GM12878 (cell line): ENCODE results near the gene TOMM34. TPM values are rescaled to one million over a fixed set of nuclear protein-coding genes. Genes with fewer than 3 reads are reported as not detected.

ENCODE experiments used
- ATAC-seq: fragments of 200-7000 bp; cut with Tn5 transposase; 3 replicates; pipeline ENCODE4 v1.9.1; 2020; ENCODE audit warnings: mild to moderate bottlenecking, moderate library complexity
- BruUV-seq: library from RNA; stranded (reverse); fragments of 400-500 nt; replicated peaks from 2 replicates; lab custom pipeline; 2021; lab: Mats Ljungman, UMichigan
- CTCF ChIA-PET: fragments of 300-600 bp; sonication (Branson Sonifier 250); formaldehyde crosslinking; extraction: SDS; loops from one replicate; lab custom pipeline; 2021; ENCODE audit warnings: inconsistent platforms; lab: Yijun Ruan, JAX
- POLR2A ChIA-PET: fragments of 350-600 bp; formaldehyde crosslinking; extraction: SDS; loops from one replicate; lab custom pipeline; 2021; ENCODE audit warnings: inconsistent platforms; lab: Charles Lee
- RAD21 ChIA-PET: fragments of 300-600 bp; sonication (Branson Sonifier 250); formaldehyde crosslinking; loops from one replicate; lab custom pipeline; 2023; ENCODE audit warnings: antibody characterized with exemption; ENCODE audit not compliant: unreplicated experiment; lab: Charles Lee
- SMC1A ChIA-PET: fragments of 300-600 bp; sonication (Branson Sonifier 250); formaldehyde crosslinking; loops from one replicate; lab custom pipeline; 2023; ENCODE audit not compliant: unreplicated experiment, uncharacterized antibody; lab: Charles Lee
- DNase-seq: peaks from one replicate; pipeline ENCODE4 v3.0.0-alpha.2; 2011; ENCODE audit warnings: low read depth, low spot score
- FAIRE-seq: peaks from 3 replicates; lab custom pipeline; 2011; peaks lifted over from hg19 to GRCh38; lab: Jason Lieb, UNC
- H2AFZ ChIP-seq: 2 replicates; pipeline ENCODE4 v1.6.0; 2011; ENCODE audit warnings: low read depth, low read length, control low read depth; ENCODE audit not compliant: control insufficient read depth
- H3K27ac ChIP-seq: 2 replicates; pipeline ENCODE4 v1.5.1; 2011; ENCODE audit warnings: control low read depth; ENCODE audit not compliant: control insufficient read depth, insufficient read depth
- H3K27me3 ChIP-seq, 2 experiments: replicated peaks in 1 of 2; 2 replicates each; pipeline versions ENCODE4 v1.6.0 to v1.6.1; 2011; ENCODE audit warnings: low read length in 1 of 2; ENCODE audit not compliant: control insufficient read depth in 2 of 2, insufficient read depth in 2 of 2
- H3K36me3 ChIP-seq, 2 experiments: 2 replicates each; pipeline ENCODE4 v1.5.1; 2011; ENCODE audit warnings: low read length in 1 of 2; ENCODE audit not compliant: control insufficient read depth in 2 of 2, insufficient read depth in 2 of 2
- H3K4me1 ChIP-seq: 2 replicates; pipeline ENCODE4 v1.6.1; 2011; ENCODE audit warnings: mild to moderate bottlenecking, low read length, moderate library complexity, mixed read lengths; ENCODE audit not compliant: control insufficient read depth, insufficient read depth
- H3K4me2 ChIP-seq: 2 replicates; pipeline ENCODE4 v1.6.0; 2011; ENCODE audit warnings: control low read depth; ENCODE audit not compliant: control insufficient read depth, insufficient read depth
- H3K4me3 ChIP-seq: fragments of 200-600 bp; sonication (generic); 2 replicates; pipeline ENCODE4 v1.5.1; 2016
- H3K79me2 ChIP-seq: 2 replicates; pipeline ENCODE4 v1.6.0; 2011; ENCODE audit warnings: low read length; ENCODE audit not compliant: control insufficient read depth, insufficient read depth
- H3K9ac ChIP-seq: 2 replicates; pipeline ENCODE4 v1.8.0; 2011; ENCODE audit warnings: low read length, control low read depth, mixed read lengths; ENCODE audit not compliant: control insufficient read depth, insufficient read depth
- H3K9me3 ChIP-seq: replicated peaks from 3 replicates; pipeline ENCODE4 v1.5.1; 2011; ENCODE audit warnings: mild to moderate bottlenecking, low read length; ENCODE audit not compliant: control insufficient read depth, insufficient read depth
- H4K20me1 ChIP-seq: 2 replicates; pipeline ENCODE4 v1.6.0; 2011; ENCODE audit not compliant: control insufficient read depth, insufficient read depth
- ATF2 ChIP-seq: IDR thresholded peaks from 2 replicates; pipeline ENCODE4 v1.6.1; 2012; ENCODE audit warnings: low read length, inconsistent platforms
- BCLAF1 ChIP-seq: fragments of 450-650 bp; IDR thresholded peaks from 2 replicates; pipeline ENCODE4 v1.6.1; 2017; ENCODE audit warnings: antibody characterized with exemption, mild to moderate bottlenecking, moderate library complexity
- EGR1 ChIP-seq, 2 experiments: IDR thresholded peaks; 1 replicate in 1 of 2; 2 replicates in 1 of 2; pipeline ENCODE4 v1.6.1; 2011 to 2012; ENCODE audit warnings: low read depth in 2 of 2, low read length in 2 of 2, borderline replicate concordance in 1 of 2, mild to moderate bottlenecking in 1 of 2, moderate library complexity in 1 of 2
- EZH2 ChIP-seq: IDR thresholded peaks from 2 replicates; pipeline ENCODE4 v1.6.1; 2012; ENCODE audit warnings: low read depth, mild to moderate bottlenecking, control low read depth, inconsistent platforms, low read length, borderline replicate concordance; ENCODE audit not compliant: control insufficient read depth
- JUND ChIP-seq: IDR thresholded peaks from 2 replicates; pipeline ENCODE4 v1.6.1; 2012; ENCODE audit warnings: low read depth, mild to moderate bottlenecking, low read length, improper control_type of control experiment, moderate library complexity
- PAX8 ChIP-seq: fragments of 450-650 bp; IDR thresholded peaks from 2 replicates; pipeline ENCODE4 v1.6.1; 2017; ENCODE audit warnings: mild to moderate bottlenecking, moderate library complexity
- POU2F2 ChIP-seq: IDR thresholded peaks from 3 replicates; pipeline ENCODE4 v1.6.1; 2011; ENCODE audit warnings: low read depth, mild to moderate bottlenecking, low read length, borderline replicate concordance
- RB1 ChIP-seq: fragments of 450-650 bp; formaldehyde crosslinking; IDR thresholded peaks from 2 replicates; pipeline ENCODE4 v1.6.1; 2017; ENCODE audit warnings: mild to moderate bottlenecking, borderline replicate concordance
- RELB ChIP-seq: fragments of 450-650 bp; IDR thresholded peaks from 2 replicates; pipeline ENCODE4 v1.6.1; 2017; ENCODE audit warnings: low read depth, mild to moderate bottlenecking, moderate library complexity
- SMAD5 ChIP-seq: IDR thresholded peaks from 2 replicates; pipeline ENCODE4 v1.6.1; 2016; ENCODE audit warnings: antibody characterized with exemption, low read depth
- SMARCA5 ChIP-seq: fragments of 450-650 bp; IDR thresholded peaks from 2 replicates; pipeline ENCODE4 v1.6.1; 2017; ENCODE audit warnings: mild to moderate bottlenecking
- ZNF384 ChIP-seq: IDR thresholded peaks from 2 replicates; pipeline ENCODE4 v1.6.1; 2012; ENCODE audit warnings: low read depth, mild to moderate bottlenecking, low read length, improper control_type of control experiment, borderline replicate concordance
- ZZZ3 ChIP-seq: IDR thresholded peaks from 2 replicates; pipeline ENCODE4 v1.6.1; 2011; ENCODE audit warnings: low read depth; ENCODE audit not compliant: control insufficient read depth, insufficient read length
- WGBS: methylation state at CpG from one replicate; pipeline ENCODE4 v1.1.6; 2016; ENCODE audit warnings: low lambda C conversion rate; ENCODE audit not compliant: insufficient replicate concordance, insufficient coverage; ENCODE audit errors: missing lambda C conversion rate; 5-methylcytosine and 5-hydroxymethylcytosine counted together
- in situ Hi-C: fragments of 300-500 bp; cut with MboI; formaldehyde crosslinking; loops from 9 replicates; pipeline ENCODE4 v1.14.3; 2018; ENCODE audit warnings: mixed read lengths
- intact Hi-C: fragments of 100-400 bp; cut with micrococcal nuclease; formaldehyde crosslinking; loops from one replicate; pipeline ENCODE4 v1.14.2; 2022; ENCODE audit not compliant: unreplicated experiment
- polyA plus RNA-seq, 11 experiments: library from polyadenylated mRNA; depleted of rRNA in 4 of 11; unstranded in 6 of 11; stranded (reverse) in 5 of 11; fragments of >200 nt; fragmentation: Nextera tagmentation in 4 of 11; fragmentation: Illumina TruSeq in 1 of 11; extraction: Ambion mirVana in 4 of 11; extraction: Trizol in 1 of 11; gene quantifications; 1 replicate in 1 of 11; 2 replicates in 10 of 11; pipeline versions ENCODE4 v1.2.1 to v1.2.3, GENCODE V29; 2011 to 2016; ENCODE audit warnings: inconsistent platforms in 2 of 11, missing spikeins in 2 of 11, low read depth in 1 of 11
- total RNA-seq, 4 experiments: library from RNA; depleted of rRNA in 3 of 4; stranded (reverse); fragments of >200 nt in 3 of 4; fragmentation: Illumina TruSeq in 1 of 4; extraction: Trizol in 1 of 4; gene quantifications; 2 replicates each; pipeline versions ENCODE4 v1.2.1 to v1.2.3, GENCODE V29; 2013 to 2021
- TF ChIP-seq, protein P1 (sequence below): IDR thresholded peaks from 2 replicates; pipeline ENCODE4 v1.6.1; 2011; ENCODE audit warnings: borderline replicate concordance, low read depth, mild to moderate bottlenecking, moderate library complexity, low read length; ENCODE audit not compliant: insufficient read depth, poor library complexity, severe bottlenecking
- TF ChIP-seq, protein P2 (sequence below): IDR thresholded peaks from 2 replicates; pipeline ENCODE4 v1.6.1; 2011; ENCODE audit warnings: low read depth, mild to moderate bottlenecking, low read length, moderate library complexity, borderline replicate concordance; ENCODE audit errors: extremely low read depth

The TOMM34 gene
- total and polyA plus RNA-seq, 10 of the 15 experiments (the other 5 are each of a cell fraction or from before 2014, with no cell fraction given) = 14.0 to 73.8 (median 43.9) TPM

- TF ChIP-seq JUND (no peak), RB1 (no peak), ZNF384 (no peak), ATF2 (no peak), ZZZ3 (no peak), SMARCA5 (no peak)
- TF ChIP-seq, protein P1, sequence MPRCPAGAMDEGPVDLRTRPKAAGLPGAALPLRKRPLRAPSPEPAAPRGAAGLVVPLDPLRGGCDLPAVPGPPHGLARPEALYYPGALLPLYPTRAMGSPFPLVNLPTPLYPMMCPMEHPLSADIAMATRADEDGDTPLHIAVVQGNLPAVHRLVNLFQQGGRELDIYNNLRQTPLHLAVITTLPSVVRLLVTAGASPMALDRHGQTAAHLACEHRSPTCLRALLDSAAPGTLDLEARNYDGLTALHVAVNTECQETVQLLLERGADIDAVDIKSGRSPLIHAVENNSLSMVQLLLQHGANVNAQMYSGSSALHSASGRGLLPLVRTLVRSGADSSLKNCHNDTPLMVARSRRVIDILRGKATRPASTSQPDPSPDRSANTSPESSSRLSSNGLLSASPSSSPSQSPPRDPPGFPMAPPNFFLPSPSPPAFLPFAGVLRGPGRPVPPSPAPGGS = no peak
- TF ChIP-seq, all 136 proteins: peak for 0
Measured at GRCh38 chr20:44921447-44921846, 38.8 kb downstream of the TOMM34 start (continued).

DNA sequence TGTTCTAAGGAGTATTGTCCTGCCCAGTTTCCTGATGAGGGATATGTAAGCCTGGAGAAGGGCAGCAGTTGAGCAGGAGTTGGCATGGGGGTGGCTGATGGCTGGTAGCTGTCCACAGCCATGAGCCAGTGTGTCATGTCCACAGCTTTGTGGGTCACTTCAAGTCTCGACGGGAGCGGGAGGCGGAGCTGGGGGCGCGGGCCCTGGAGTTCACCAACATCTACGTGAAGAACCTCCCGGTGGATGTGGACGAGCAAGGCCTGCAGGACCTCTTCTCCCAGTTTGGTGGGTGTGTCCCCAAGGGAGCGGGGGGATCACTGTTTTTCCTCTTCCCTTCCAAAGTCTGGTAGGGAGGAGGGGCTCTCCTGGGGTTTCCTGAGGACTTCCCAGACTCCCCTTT lies 41.4 kb downstream of the TOMM34 start:
- no peak for DNase-seq
- H3K4me2 ChIP-seq = no peak overlapping the region
- H3K9me3 ChIP-seq = no peaks in the 10 kb centered on the region
- BruUV-seq = no TSS peak
- ChIA-PET RAD21 (no interaction called here), POLR2A (interaction anchor here (1.6 kb wide), 1 partner anchor 38 kb away, joined by 3 read pairs; no protein-coding TSS in a partner anchor), SMC1A (interaction anchor here (1.2 kb wide), 1 partner anchor 49 kb away, joined by 3 read pairs; no protein-coding TSS in a partner anchor), CTCF (interaction anchor here (1.4 kb wide), 1 partner anchor 125 kb away, joined by 3 read pairs; no protein-coding TSS in a partner anchor)
- H4K20me1 ChIP-seq = no peaks in the 10 kb centered on the region
- H3K9ac ChIP-seq = no peak overlapping the region
- H3K79me2 ChIP-seq = no peaks in the 10 kb centered on the region
- ATAC-seq = no peak
- no peaks in the 10 kb centered on the region for H3K27me3 ChIP-seq
- H3K27ac ChIP-seq = no peak overlapping the region
- no peaks in the 10 kb centered on the region for H3K4me1 ChIP-seq
- intact Hi-C loops = no loop called here
- H3K36me3 ChIP-seq = peaks cover 4 to 6% of the 10 kb centered on the region in 2 experiments; a peak in 3 of 4 replicates
- FAIRE-seq = no peak
- WGBS = 98% methylated on average over 10 of the region's 10 CpGs
- in situ Hi-C loops = no loop called here
- H2AFZ ChIP-seq = no peak overlapping the region
- no peak overlapping the region for H3K4me3 ChIP-seq
- TF ChIP-seq, protein P2, sequence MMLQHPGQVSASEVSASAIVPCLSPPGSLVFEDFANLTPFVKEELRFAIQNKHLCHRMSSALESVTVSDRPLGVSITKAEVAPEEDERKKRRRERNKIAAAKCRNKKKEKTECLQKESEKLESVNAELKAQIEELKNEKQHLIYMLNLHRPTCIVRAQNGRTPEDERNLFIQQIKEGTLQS = no peak
- no peak for TF ChIP-seq EGR1 (IDR thresholded peaks at IDR 0.05; ENCODE audit: borderline replicate concordance in 1 of 2, low read depth in 2 of 2, low read length in 2 of 2)
- no peak for TF ChIP-seq POU2F2
- TF ChIP-seq EZH2 = no peak
- no peak for TF ChIP-seq BCLAF1
- TF ChIP-seq RELB = no peak
- TF ChIP-seq SMAD5 = no peak
- no peak for TF ChIP-seq PAX8
